ENCODE measurements around the gene ARHGAP42. TPM values are rescaled to one million over a fixed set of nuclear protein-coding genes. Genes with fewer than 3 reads are reported as not detected.

The ARHGAP42 gene
- total RNA-seq, 1 donor from 2014 or later = 33.2 TPM

DNA sequence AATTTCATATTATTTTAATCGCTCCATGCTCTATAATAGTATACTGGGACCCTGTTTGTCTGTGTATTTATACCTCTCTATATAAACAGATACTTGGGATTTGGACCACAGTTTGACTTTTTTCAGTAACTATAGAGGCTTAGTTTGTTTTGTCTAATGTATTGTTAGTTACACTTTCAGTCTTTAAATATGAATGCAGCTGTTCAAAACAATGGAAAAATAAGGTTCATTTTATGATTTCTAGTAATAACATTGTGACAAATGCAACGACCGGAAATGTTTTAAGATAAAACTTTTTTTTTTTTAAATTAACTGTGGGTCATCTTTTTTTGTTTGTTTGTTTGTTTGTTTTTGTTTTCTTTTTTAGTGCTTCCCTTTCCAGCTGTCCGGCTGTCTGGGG, 133.5 kb downstream of the ARHGAP42 start:
- Mint-ChIP-seq H3K4me3 (ENCODE audit: unreplicated experiment) (no peak overlapping the region), H3K9me3 (ENCODE audit: unreplicated experiment) (no peaks in the 10 kb centered on the region), H3K27ac (ENCODE audit: unreplicated experiment) (peak overlapping the region; percentile 51), H3K27me3 (ENCODE audit: low read depth, unreplicated experiment) (no peaks in the 10 kb centered on the region), H3K4me1 (ENCODE audit: low read depth, unreplicated experiment) (peaks cover 36% of the 10 kb centered on the region), H3K36me3 (ENCODE audit: low read depth, unreplicated experiment) (no peaks in the 10 kb centered on the region)
- Histone ChIP-seq H2AFZ (ENCODE audit: low read depth, low read length) (no peak overlapping the region), H3K4me1 (ENCODE audit: insufficient read depth, low read length) (peaks cover 6% of the 10 kb centered on the region), H4K20me1 (ENCODE audit: insufficient read depth, low read length) (peaks cover 5% of the 10 kb centered on the region), H3K27ac (ENCODE audit: low read depth, low read length) (no peak overlapping the region), H3K4me3 (ENCODE audit: insufficient read depth, low read depth, low read length) (no peak overlapping the region), H3K4me2 (ENCODE audit: low read length) (no peak overlapping the region), H3K36me3 (ENCODE audit: insufficient read depth, low read length) (no peaks in the 10 kb centered on the region), H3K9ac (ENCODE audit: low read length) (no peak overlapping the region), H3K9me3 (ENCODE audit: insufficient read depth, low read depth, low read length) (no peaks in the 10 kb centered on the region), H3K79me2 (ENCODE audit: insufficient read depth, low read length) (peaks cover 3% of the 10 kb centered on the region), H3K27me3 (ENCODE audit: insufficient read depth, low read length) (no peaks in the 10 kb centered on the region)
- no peak for DNase-seq (ENCODE audit: low read depth)
- no peak for FAIRE-seq
- TF ChIP-seq CTCF (IDR thresholded peaks at IDR 0.05; ENCODE audit: insufficient read depth, low read depth, low read length) (no peak), EZH2 (IDR thresholded peaks at IDR 0.05; ENCODE audit: insufficient read depth, low read length) (no peak)

DNA sequence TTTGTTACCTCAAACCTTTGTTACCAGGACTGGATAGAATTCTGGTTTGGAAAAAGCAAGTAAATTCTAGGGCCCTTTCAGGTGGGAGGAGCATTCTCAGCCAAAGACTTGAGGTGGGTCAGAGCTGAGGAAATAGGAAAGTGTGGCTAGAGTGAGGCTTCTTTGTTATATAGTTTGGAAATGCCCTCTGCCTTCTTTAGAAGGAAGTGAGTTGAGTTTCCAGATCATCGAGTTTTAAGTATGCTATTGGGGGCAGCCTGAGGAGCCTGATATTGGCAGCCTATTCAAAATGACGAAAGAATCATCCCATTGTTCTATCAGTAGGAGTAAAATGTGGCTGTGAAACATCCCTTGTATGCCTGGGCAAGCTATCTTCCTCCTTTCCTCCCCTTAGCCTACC, 134.1 kb downstream of the ARHGAP42 start:
- H3K9ac ChIP-seq (ENCODE audit: low read length) = no peak overlapping the region
- no peaks in the 10 kb centered on the region for H3K27me3 Mint-ChIP-seq (ENCODE audit: low read depth, unreplicated experiment)
- H3K4me3 ChIP-seq (ENCODE audit: insufficient read depth, low read depth, low read length) = no peak overlapping the region
- peaks cover 8% of the 10 kb centered on the region for H4K20me1 ChIP-seq (ENCODE audit: insufficient read depth, low read length)
- H3K79me2 ChIP-seq (ENCODE audit: insufficient read depth, low read length) = peaks cover 3% of the 10 kb centered on the region
- H3K36me3 ChIP-seq (ENCODE audit: insufficient read depth, low read length) = no peaks in the 10 kb centered on the region
- peak overlapping the region; percentile 51 for H3K27ac Mint-ChIP-seq (ENCODE audit: unreplicated experiment)
- DNase-seq (ENCODE audit: low read depth) = no peak
- no peak overlapping the region for H3K4me3 Mint-ChIP-seq (ENCODE audit: unreplicated experiment)
- no peak overlapping the region for H2AFZ ChIP-seq (ENCODE audit: low read depth, low read length)
- no peak overlapping the region for H3K27ac ChIP-seq (ENCODE audit: low read depth, low read length)
- no peaks in the 10 kb centered on the region for H3K9me3 Mint-ChIP-seq (ENCODE audit: unreplicated experiment)
- H3K9me3 ChIP-seq (ENCODE audit: insufficient read depth, low read depth, low read length) = no peaks in the 10 kb centered on the region
- H3K4me1 ChIP-seq (ENCODE audit: insufficient read depth, low read length) = peaks cover 6% of the 10 kb centered on the region
- peaks cover 40% of the 10 kb centered on the region for H3K4me1 Mint-ChIP-seq (ENCODE audit: low read depth, unreplicated experiment)
- no peaks in the 10 kb centered on the region for H3K36me3 Mint-ChIP-seq (ENCODE audit: low read depth, unreplicated experiment)
- no peaks in the 10 kb centered on the region for H3K27me3 ChIP-seq (ENCODE audit: insufficient read depth, low read length)
- no peak for FAIRE-seq
- H3K4me2 ChIP-seq (ENCODE audit: low read length) = no peak overlapping the region
- no peak for TF ChIP-seq CTCF (IDR thresholded peaks at IDR 0.05; ENCODE audit: insufficient read depth, low read depth, low read length)
- TF ChIP-seq EZH2 (IDR thresholded peaks at IDR 0.05; ENCODE audit: insufficient read depth, low read length) = no peak

DNA sequence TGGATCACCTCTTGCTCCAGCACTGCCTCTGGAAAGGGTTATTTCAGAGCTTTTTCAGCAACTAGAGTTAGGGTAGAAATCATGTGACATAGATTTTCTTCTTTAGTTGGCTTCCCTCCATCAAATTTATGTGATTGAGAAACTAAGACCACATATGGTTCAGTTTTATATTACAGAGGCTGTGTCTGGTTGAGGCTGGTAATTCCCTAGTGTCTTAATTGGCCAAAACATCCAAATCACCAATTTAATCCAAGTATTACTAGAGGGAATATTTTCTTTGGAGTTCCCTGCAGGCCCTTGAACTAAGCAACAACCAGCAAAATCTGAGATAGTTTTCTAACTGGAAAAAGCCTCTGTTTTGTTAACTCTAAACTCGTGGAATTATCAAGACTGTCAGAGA, 136.3 kb downstream of the ARHGAP42 start:
- no peaks in the 10 kb centered on the region for H3K9me3 Mint-ChIP-seq (ENCODE audit: unreplicated experiment)
- H3K4me1 Mint-ChIP-seq (ENCODE audit: low read depth, unreplicated experiment) = peaks cover 39% of the 10 kb centered on the region
- H3K79me2 ChIP-seq (ENCODE audit: insufficient read depth, low read length) = peaks cover 3% of the 10 kb centered on the region
- H3K4me3 Mint-ChIP-seq (ENCODE audit: unreplicated experiment) = no peak overlapping the region
- H3K4me1 ChIP-seq (ENCODE audit: insufficient read depth, low read length) = peaks cover 8% of the 10 kb centered on the region
- no peak overlapping the region for H3K4me2 ChIP-seq (ENCODE audit: low read length)
- no peak for TF ChIP-seq CTCF (IDR thresholded peaks at IDR 0.05; ENCODE audit: insufficient read depth, low read depth, low read length)
- TF ChIP-seq EZH2 (IDR thresholded peaks at IDR 0.05; ENCODE audit: insufficient read depth, low read length) = no peak
- no peaks in the 10 kb centered on the region for H3K9me3 ChIP-seq (ENCODE audit: insufficient read depth, low read depth, low read length)
- no peak for DNase-seq (ENCODE audit: low read depth)
- no peak for FAIRE-seq
- H3K27ac Mint-ChIP-seq (ENCODE audit: unreplicated experiment) = no peak overlapping the region
- no peak overlapping the region for H3K27ac ChIP-seq (ENCODE audit: low read depth, low read length)
- H3K4me3 ChIP-seq (ENCODE audit: insufficient read depth, low read depth, low read length) = no peak overlapping the region
- no peaks in the 10 kb centered on the region for H3K27me3 ChIP-seq (ENCODE audit: insufficient read depth, low read length)
- peaks cover 22% of the 10 kb centered on the region for H4K20me1 ChIP-seq (ENCODE audit: insufficient read depth, low read length)
- H3K9ac ChIP-seq (ENCODE audit: low read length) = no peak overlapping the region
- H2AFZ ChIP-seq (ENCODE audit: low read depth, low read length) = no peak overlapping the region
- no peaks in the 10 kb centered on the region for H3K36me3 Mint-ChIP-seq (ENCODE audit: low read depth, unreplicated experiment)
- no peaks in the 10 kb centered on the region for H3K36me3 ChIP-seq (ENCODE audit: insufficient read depth, low read length)
- no peaks in the 10 kb centered on the region for H3K27me3 Mint-ChIP-seq (ENCODE audit: low read depth, unreplicated experiment)
